K562 (cell line): ENCODE results near the gene ZNF432. TPM values are rescaled to one million over a fixed set of nuclear protein-coding genes. Genes with fewer than 3 reads are reported as not detected.

ENCODE experiments used
- ATAC-seq: fragments of 200-7000 bp; cut with Tn5 transposase; 3 replicates; pipeline ENCODE4 v1.9.1; 2020; ENCODE audit warnings: moderate library complexity
- BruUV-seq: library from RNA; stranded (reverse); fragments of 400-500 nt; replicated peaks from 2 replicates; lab custom pipeline; 2021; lab: Mats Ljungman, UMichigan
- CTCF ChIA-PET: fragments of 300-600 bp; formaldehyde crosslinking; extraction: SDS; loops from one replicate; lab custom pipeline; 2021; ENCODE audit warnings: low intra/inter-chr PET ratio; lab: Yijun Ruan, JAX
- POLR2A ChIA-PET: fragments of 300-600, 350-650 bp; sonication (Branson Sonifier 250); formaldehyde crosslinking; extraction: SDS; loops from one replicate; lab custom pipeline; 2021; ENCODE audit warnings: antibody characterized with exemption, inconsistent platforms; lab: Yijun Ruan, JAX
- DNase-seq, 4 experiments: peaks; one replicate each; pipeline versions ENCODE4 v3.0.0 to v3.0.0-alpha.2; 2011 to 2018; ENCODE audit warnings: low spot score in 3 of 4, mixed read lengths in 3 of 4; ENCODE audit errors: extremely low read depth in 1 of 4
- FAIRE-seq: peaks from 2 replicates; lab custom pipeline; 2011; peaks lifted over from hg19 to GRCh38; lab: Jason Lieb, UNC
- H2AFZ ChIP-seq: 2 replicates; pipeline ENCODE4 v1.6.0; 2011; ENCODE audit warnings: low read depth, low read length, control low read depth, inconsistent platforms
- H3K27ac ChIP-seq: fragments of 200-600 bp; 3 replicates; pipeline ENCODE4 v1.8.0; 2011; ENCODE audit warnings: low read depth, mild to moderate bottlenecking, control low read depth, inconsistent platforms, low read length, moderate library complexity, mixed read lengths; ENCODE audit errors: extremely low read depth
- H3K27me3 ChIP-seq, 2 experiments: fragments of 300-600 bp in 1 of 2; 2 replicates in 1 of 2; 3 replicates in 1 of 2; pipeline versions ENCODE4 v1.6.0 to v1.8.0; 2011; ENCODE audit warnings: inconsistent platforms in 2 of 2, low read length in 2 of 2, mild to moderate bottlenecking in 1 of 2, mixed read lengths in 1 of 2, moderate library complexity in 1 of 2; ENCODE audit not compliant: control insufficient read depth in 2 of 2, insufficient read depth in 2 of 2
- H3K36me3 ChIP-seq: fragments of 300-600 bp; 3 replicates; pipeline ENCODE4 v1.8.0; 2011; ENCODE audit warnings: mild to moderate bottlenecking, low read length, inconsistent platforms; ENCODE audit not compliant: control insufficient read depth, insufficient read depth
- H3K4me1 ChIP-seq, 2 experiments: fragments of 200-600 bp in 1 of 2; replicated peaks in 1 of 2; 2 replicates in 1 of 2; 3 replicates in 1 of 2; pipeline versions ENCODE4 v1.5.1 to v1.8.0; 2011; ENCODE audit warnings: inconsistent platforms in 2 of 2, low read length in 2 of 2, mild to moderate bottlenecking in 1 of 2, mixed read lengths in 1 of 2, moderate library complexity in 1 of 2; ENCODE audit not compliant: control insufficient read depth in 2 of 2, insufficient read depth in 2 of 2
- H3K4me2 ChIP-seq: 2 replicates; pipeline ENCODE4 v1.6.1; 2011; ENCODE audit warnings: low read length, control low read depth, inconsistent platforms, mixed read lengths; ENCODE audit not compliant: insufficient read depth
- H3K4me3 ChIP-seq: fragments of 200-600 bp; sonication (generic), shearing (Covaris generic); 2 replicates; pipeline ENCODE4 v1.5.1; 2016; ENCODE audit warnings: control low read depth, inconsistent platforms
- H3K79me2 ChIP-seq: fragments of 200-600 bp; 3 replicates; pipeline ENCODE4 v1.8.0; 2011; ENCODE audit warnings: low read length, inconsistent platforms; ENCODE audit not compliant: control insufficient read depth, insufficient read depth
- H3K9ac ChIP-seq, 2 experiments: 2 replicates each; pipeline versions ENCODE4 v1.6.0 to v1.6.1; 2011; ENCODE audit warnings: low read depth in 2 of 2, low read length in 2 of 2, control low read depth in 1 of 2, inconsistent platforms in 1 of 2, mild to moderate bottlenecking in 1 of 2, mixed read lengths in 1 of 2; ENCODE audit not compliant: insufficient read depth in 1 of 2
- H3K9me1 ChIP-seq: one replicate; pipeline ENCODE4 v1.6.0; 2011; ENCODE audit warnings: inconsistent platforms, mild to moderate bottlenecking, low read length, moderate library complexity; ENCODE audit not compliant: control insufficient read depth, insufficient read depth
- H3K9me3 ChIP-seq: replicated peaks from 2 replicates; pipeline ENCODE4 v1.5.1; 2011; ENCODE audit warnings: low read depth, low read length, inconsistent platforms; ENCODE audit not compliant: control insufficient read depth, insufficient read depth
- H4K20me1 ChIP-seq: replicated peaks from 2 replicates; pipeline ENCODE4 v1.6.1; 2011; ENCODE audit warnings: low read length, inconsistent platforms, mixed read lengths; ENCODE audit not compliant: control insufficient read depth, insufficient read depth
- HDAC8 ChIP-seq: fragments of 450-650 bp; IDR thresholded peaks from 2 replicates; pipeline ENCODE4 v1.6.1; 2016; ENCODE audit warnings: mild to moderate bottlenecking, missing genetic modification characterization, moderate library complexity, missing compliant biosample characterization
- MEF2D ChIP-seq: conservative IDR thresholded peaks from 2 replicates; pipeline ENCODE4 v1.6.1; 2016; ENCODE audit warnings: low read depth, missing genetic modification characterization, missing compliant biosample characterization
- POU5F1 ChIP-seq: fragments of 150-350 bp; IDR thresholded peaks from 2 replicates; pipeline ENCODE4 v1.6.1; 2014; ENCODE audit warnings: borderline replicate concordance, low read length, low read depth, mild to moderate bottlenecking; ENCODE audit not compliant: partially characterized antibody
- RBM17 ChIP-seq: fragments of 200-400 bp; formaldehyde crosslinking; IDR thresholded peaks from 2 replicates; pipeline ENCODE4 v1.6.1; 2017; ENCODE audit warnings: low read depth, mild to moderate bottlenecking, low read length, borderline replicate concordance
- ZFP36 ChIP-seq: fragments of 150-350 bp; IDR thresholded peaks from 2 replicates; pipeline ENCODE4 v1.6.1; 2018; ENCODE audit warnings: low read length, low read depth; ENCODE audit not compliant: partially characterized antibody
- ZNF212 ChIP-seq: fragments of 450-650 bp; formaldehyde crosslinking; IDR thresholded peaks from 2 replicates; pipeline ENCODE4 v1.4.0; 2020; ENCODE audit warnings: mild to moderate bottlenecking
- ZNF444 ChIP-seq: fragments of 250-450 bp; sonication (Bioruptor Pico); IDR thresholded peaks from 2 replicates; pipeline ENCODE4 v1.4.0; 2020; ENCODE audit warnings: mild to moderate bottlenecking, moderate library complexity
- WGBS: fragments of 100-300 bp; shearing (Covaris generic); methylation state at CpG from one replicate; pipeline ENCODE4 v1.1.6; 2016; ENCODE audit warnings: low coverage, mixed read lengths; ENCODE audit not compliant: insufficient coverage; ENCODE audit errors: missing lambda C conversion rate; 5-methylcytosine and 5-hydroxymethylcytosine counted together
- in situ Hi-C: fragments of 300-500 bp; cut with MboI; formaldehyde crosslinking; loops from 4 replicates; pipeline ENCODE4 v1.15.0; 2018; ENCODE audit warnings: inconsistent platforms, mixed read lengths
- intact Hi-C: fragments of 100-400 bp; cut with micrococcal nuclease; formaldehyde crosslinking; loops from 2 replicates; pipeline ENCODE4 v1.14.2; 2022
- polyA plus RNA-seq, 8 experiments: library from polyadenylated mRNA; depleted of rRNA in 4 of 8; stranded (reverse) in 5 of 8; unstranded in 3 of 8; fragments of >200 nt; fragmentation: Nextera tagmentation in 2 of 8; fragmentation: Illumina TruSeq in 1 of 8; extraction: Ambion mirVana in 2 of 8; extraction: Trizol in 1 of 8; gene quantifications; 2 replicates each; pipeline versions ENCODE4 v1.2.1 to v1.2.3, GENCODE V29; 2011 to 2014; ENCODE audit warnings: inconsistent platforms in 1 of 8, missing spikeins in 1 of 8
- total RNA-seq, 7 experiments: library from RNA; depleted of rRNA in 6 of 7; stranded (reverse); fragments of >200 nt in 6 of 7; fragmentation: Illumina TruSeq in 2 of 7; extraction: Trizol in 2 of 7; gene quantifications; 2 replicates each; pipeline versions ENCODE4 v1.2.1 to v1.2.3, GENCODE V29; 2011 to 2021; ENCODE audit warnings: low replicate concordance in 1 of 7
- TF ChIP-seq, protein P1 (sequence below), 2 experiments: fragments of 450-650 bp; IDR thresholded peaks; 2 replicates each; pipeline ENCODE4 v1.6.1; 2018; ENCODE audit warnings: mild to moderate bottlenecking in 2 of 2, low read depth in 1 of 2; ENCODE audit not compliant: partially characterized antibody in 2 of 2
- TF ChIP-seq, protein P2 (sequence below), 2 experiments: fragments of 450-650 bp in 1 of 2; sonication (generic) in 1 of 2; formaldehyde crosslinking in 1 of 2; IDR thresholded peaks; 2 replicates each; pipeline versions ENCODE4 v1.7.1 to v1.9.0; 2016 to 2022; ENCODE audit warnings: inconsistent platforms in 1 of 2, mild to moderate bottlenecking in 1 of 2, missing genetic modification reagents in 1 of 2

Gene ZNF432
- total and polyA plus RNA-seq, 9 of the 15 experiments (the other 6 are each of a cell fraction or from before 2014, with no cell fraction given): 2.6 to 6.8 (median 4.0) TPM

DNA sequence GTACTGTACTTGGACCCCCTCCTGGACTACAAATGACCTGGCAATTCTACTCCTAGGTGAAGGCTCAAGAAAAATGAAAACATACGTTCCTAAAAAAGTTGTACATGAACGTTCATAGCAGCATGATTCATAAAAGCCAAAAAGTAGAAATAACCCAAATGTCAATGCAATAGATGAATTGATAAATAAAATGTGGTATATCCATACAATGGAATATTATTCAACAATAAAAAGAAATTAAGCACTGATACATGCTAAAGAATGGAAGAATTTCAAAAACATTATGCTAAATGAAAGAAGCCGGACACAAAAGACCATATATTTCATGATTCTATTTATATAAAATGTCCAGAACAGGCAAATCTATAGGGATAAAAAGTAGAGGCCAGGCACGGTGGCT is 9.5 kb downstream of the ZNF432 start:
- FAIRE-seq: peak; percentile 48
- no peak for ATAC-seq
- in situ Hi-C loops: no loop called here
- no peak for TF ChIP-seq ZFP36
- TF ChIP-seq, protein P1, sequence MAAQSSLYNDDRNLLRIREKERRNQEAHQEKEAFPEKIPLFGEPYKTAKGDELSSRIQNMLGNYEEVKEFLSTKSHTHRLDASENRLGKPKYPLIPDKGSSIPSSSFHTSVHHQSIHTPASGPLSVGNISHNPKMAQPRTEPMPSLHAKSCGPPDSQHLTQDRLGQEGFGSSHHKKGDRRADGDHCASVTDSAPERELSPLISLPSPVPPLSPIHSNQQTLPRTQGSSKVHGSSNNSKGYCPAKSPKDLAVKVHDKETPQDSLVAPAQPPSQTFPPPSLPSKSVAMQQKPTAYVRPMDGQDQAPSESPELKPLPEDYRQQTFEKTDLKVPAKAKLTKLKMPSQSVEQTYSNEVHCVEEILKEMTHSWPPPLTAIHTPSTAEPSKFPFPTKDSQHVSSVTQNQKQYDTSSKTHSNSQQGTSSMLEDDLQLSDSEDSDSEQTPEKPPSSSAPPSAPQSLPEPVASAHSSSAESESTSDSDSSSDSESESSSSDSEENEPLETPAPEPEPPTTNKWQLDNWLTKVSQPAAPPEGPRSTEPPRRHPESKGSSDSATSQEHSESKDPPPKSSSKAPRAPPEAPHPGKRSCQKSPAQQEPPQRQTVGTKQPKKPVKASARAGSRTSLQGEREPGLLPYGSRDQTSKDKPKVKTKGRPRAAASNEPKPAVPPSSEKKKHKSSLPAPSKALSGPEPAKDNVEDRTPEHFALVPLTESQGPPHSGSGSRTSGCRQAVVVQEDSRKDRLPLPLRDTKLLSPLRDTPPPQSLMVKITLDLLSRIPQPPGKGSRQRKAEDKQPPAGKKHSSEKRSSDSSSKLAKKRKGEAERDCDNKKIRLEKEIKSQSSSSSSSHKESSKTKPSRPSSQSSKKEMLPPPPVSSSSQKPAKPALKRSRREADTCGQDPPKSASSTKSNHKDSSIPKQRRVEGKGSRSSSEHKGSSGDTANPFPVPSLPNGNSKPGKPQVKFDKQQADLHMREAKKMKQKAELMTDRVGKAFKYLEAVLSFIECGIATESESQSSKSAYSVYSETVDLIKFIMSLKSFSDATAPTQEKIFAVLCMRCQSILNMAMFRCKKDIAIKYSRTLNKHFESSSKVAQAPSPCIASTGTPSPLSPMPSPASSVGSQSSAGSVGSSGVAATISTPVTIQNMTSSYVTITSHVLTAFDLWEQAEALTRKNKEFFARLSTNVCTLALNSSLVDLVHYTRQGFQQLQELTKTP (IDR thresholded peaks at IDR 0.05; ENCODE audit: low read depth in 1 of 2, partially characterized antibody in 2 of 2): no peak
- TF ChIP-seq ZNF212 (CRISPR knock-in tag): no peak
- TF ChIP-seq, protein P2, sequence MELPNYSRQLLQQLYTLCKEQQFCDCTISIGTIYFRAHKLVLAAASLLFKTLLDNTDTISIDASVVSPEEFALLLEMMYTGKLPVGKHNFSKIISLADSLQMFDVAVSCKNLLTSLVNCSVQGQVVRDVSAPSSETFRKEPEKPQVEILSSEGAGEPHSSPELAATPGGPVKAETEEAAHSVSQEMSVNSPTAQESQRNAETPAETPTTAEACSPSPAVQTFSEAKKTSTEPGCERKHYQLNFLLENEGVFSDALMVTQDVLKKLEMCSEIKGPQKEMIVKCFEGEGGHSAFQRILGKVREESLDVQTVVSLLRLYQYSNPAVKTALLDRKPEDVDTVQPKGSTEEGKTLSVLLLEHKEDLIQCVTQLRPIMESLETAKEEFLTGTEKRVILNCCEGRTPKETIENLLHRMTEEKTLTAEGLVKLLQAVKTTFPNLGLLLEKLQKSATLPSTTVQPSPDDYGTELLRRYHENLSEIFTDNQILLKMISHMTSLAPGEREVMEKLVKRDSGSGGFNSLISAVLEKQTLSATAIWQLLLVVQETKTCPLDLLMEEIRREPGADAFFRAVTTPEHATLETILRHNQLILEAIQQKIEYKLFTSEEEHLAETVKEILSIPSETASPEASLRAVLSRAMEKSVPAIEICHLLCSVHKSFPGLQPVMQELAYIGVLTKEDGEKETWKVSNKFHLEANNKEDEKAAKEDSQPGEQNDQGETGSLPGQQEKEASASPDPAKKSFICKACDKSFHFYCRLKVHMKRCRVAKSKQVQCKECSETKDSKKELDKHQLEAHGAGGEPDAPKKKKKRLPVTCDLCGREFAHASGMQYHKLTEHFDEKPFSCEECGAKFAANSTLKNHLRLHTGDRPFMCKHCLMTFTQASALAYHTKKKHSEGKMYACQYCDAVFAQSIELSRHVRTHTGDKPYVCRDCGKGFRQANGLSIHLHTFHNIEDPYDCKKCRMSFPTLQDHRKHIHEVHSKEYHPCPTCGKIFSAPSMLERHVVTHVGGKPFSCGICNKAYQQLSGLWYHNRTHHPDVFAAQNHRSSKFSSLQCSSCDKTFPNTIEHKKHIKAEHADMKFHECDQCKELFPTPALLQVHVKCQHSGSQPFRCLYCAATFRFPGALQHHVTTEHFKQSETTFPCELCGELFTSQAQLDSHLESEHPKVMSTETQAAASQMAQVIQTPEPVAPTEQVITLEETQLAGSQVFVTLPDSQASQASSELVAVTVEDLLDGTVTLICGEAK (IDR thresholded peaks at IDR 0.05): no peak
- TF ChIP-seq, protein P2 (CRISPR knock-in tag; IDR thresholded peaks at IDR 0.05): no peak
- TF ChIP-seq POU5F1: no peak
- no peak for TF ChIP-seq MEF2D
- no peak for TF ChIP-seq HDAC8 (tag)
- no peak for TF ChIP-seq ZNF444 (CRISPR knock-in tag)
- TF ChIP-seq RBM17: no peak

More for the DNA sequence above, 9.5 kb downstream of the ZNF432 start:
- BruUV-seq: no TSS peak
- H3K9me1 ChIP-seq: no peaks in the 10 kb centered on the region
- intact Hi-C loops: no loop called here
- H2AFZ ChIP-seq: no peak overlapping the region
- POLR2A ChIA-PET: interaction anchor here (1.0 kb wide), 1 partner anchor 11 kb away, joined by 7 read pairs; the partner anchor contains the start of gene ZNF614
- H4K20me1 ChIP-seq: no peaks in the 10 kb centered on the region
- H3K79me2 ChIP-seq: no peaks in the 10 kb centered on the region
- 87% methylated on average over 4 of the region's 4 CpGs for WGBS
- CTCF ChIA-PET: no interaction called here
- DNase-seq: no peak
- no peaks in the 10 kb centered on the region for H3K27me3 ChIP-seq
- H3K4me3 ChIP-seq: no peak overlapping the region
- no peaks in the 10 kb centered on the region for H3K4me1 ChIP-seq
- no peak overlapping the region for H3K4me2 ChIP-seq
- H3K9me3 ChIP-seq: peaks cover 17% of the 10 kb centered on the region
- H3K27ac ChIP-seq: no peak overlapping the region
- peaks cover 47% of the 10 kb centered on the region; the same call in 2 of the 3 replicates for H3K36me3 ChIP-seq
- H3K9ac ChIP-seq: no peak overlapping the region
